Panc1 (cell line): ENCODE data around the gene CRYGN. TPM values are rescaled to one million over a fixed set of nuclear protein-coding genes. Genes with fewer than 3 reads are reported as not detected.

Source experiments
- ATAC-seq: fragments of 200-7000 bp; cut with Tn5 transposase; 2 replicates; pipeline ENCODE4 v1.9.1; 2020; ENCODE audit warnings: mild to moderate bottlenecking, moderate library complexity
- BruUV-seq: library from RNA; stranded (reverse); fragments of 400-500 nt; replicated peaks from 2 replicates; lab custom pipeline; 2021; lab: Mats Ljungman, UMichigan
- CTCF ChIA-PET: fragments of 300-600 bp; sonication (Branson Sonifier 250); formaldehyde crosslinking; loops from one replicate; lab custom pipeline; 2022; ENCODE audit warnings: antibody characterized with exemption; lab: Charles Lee
- POLR2A ChIA-PET: fragments of 300-600 bp; sonication (Branson Sonifier 250); formaldehyde crosslinking; loops from one replicate; lab custom pipeline; 2022; ENCODE audit warnings: antibody characterized with exemption; lab: Charles Lee
- DNase-seq: peaks from one replicate; pipeline ENCODE4 v3.0.0-alpha.2; 2010; ENCODE audit warnings: low read depth, low spot score
- H3K27ac ChIP-seq: 2 replicates; pipeline ENCODE4 v1.5.1; 2011; ENCODE audit warnings: mild to moderate bottlenecking, low read length, inconsistent platforms
- H3K27me3 ChIP-seq: fragments of 200-500 bp; sonication (Bioruptor generic); 2 replicates; pipeline ENCODE4 v1.6.0; 2014; ENCODE audit warnings: low read length, inconsistent platforms; ENCODE audit not compliant: control insufficient read depth, insufficient read depth
- H3K36me3 ChIP-seq: fragments of 200-500 bp; sonication (Bioruptor generic); 2 replicates; pipeline ENCODE4 v1.5.1; 2014; ENCODE audit warnings: inconsistent platforms, mild to moderate bottlenecking, low read length, moderate library complexity; ENCODE audit not compliant: control insufficient read depth, insufficient read depth
- H3K4me1 ChIP-seq: 2 replicates; pipeline ENCODE4 v1.5.1; 2011; ENCODE audit warnings: inconsistent platforms, mild to moderate bottlenecking, low read length, moderate library complexity; ENCODE audit not compliant: control insufficient read depth, insufficient read depth
- H3K4me3 ChIP-seq, 2 experiments: 2 replicates each; pipeline ENCODE4 v1.5.1; 2011 to 2012; ENCODE audit warnings: low read depth in 2 of 2, low read length in 2 of 2, mild to moderate bottlenecking in 2 of 2, inconsistent platforms in 1 of 2, moderate library complexity in 1 of 2
- H3K9me3 ChIP-seq: fragments of 200-500 bp; sonication (Bioruptor generic); 2 replicates; pipeline ENCODE4 v1.5.1; 2014; ENCODE audit warnings: low read depth, mild to moderate bottlenecking, inconsistent platforms, low read length, moderate library complexity; ENCODE audit not compliant: control insufficient read depth, insufficient read depth
- CTCF ChIP-seq: fragments of 450-650 bp; IDR thresholded peaks from 2 replicates; pipeline ENCODE4 v1.5.1; 2017; ENCODE audit warnings: mild to moderate bottlenecking
- POLR2AphosphoS5 ChIP-seq: IDR thresholded peaks from 2 replicates; pipeline ENCODE4 v1.6.1; 2012; ENCODE audit warnings: mild to moderate bottlenecking, low read depth, low read length, moderate library complexity
- REST ChIP-seq, 2 experiments: IDR thresholded peaks; 2 replicates each; pipeline ENCODE4 v1.6.1; 2011 to 2012; ENCODE audit warnings: low read depth in 2 of 2, control low read depth in 1 of 2, low read length in 1 of 2, mild to moderate bottlenecking in 1 of 2, moderate library complexity in 1 of 2; ENCODE audit not compliant: insufficient read depth in 1 of 2
- SIN3A ChIP-seq: IDR thresholded peaks from 2 replicates; pipeline ENCODE4 v1.6.1; 2012; ENCODE audit warnings: low read depth, mild to moderate bottlenecking, low read length, moderate library complexity, borderline replicate concordance; ENCODE audit not compliant: insufficient read depth
- TCF7L2 ChIP-seq: IDR thresholded peaks from 2 replicates; pipeline ENCODE4 v1.6.1; 2011; ENCODE audit warnings: mild to moderate bottlenecking, low read depth, low read length, inconsistent platforms
- in situ Hi-C: cut with HindIII; loops from 2 replicates; pipeline ENCODE4 v1.10.0; 2016; ENCODE audit warnings: low sequenced_read_pairs, low pct_unique_long_range_greater_than_20kb
- intact Hi-C: fragments of 100-400 bp; cut with micrococcal nuclease; formaldehyde crosslinking; loops from one replicate; pipeline ENCODE4 v1.10.0; 2022; ENCODE audit not compliant: unreplicated experiment
- total RNA-seq: library from RNA; stranded (reverse); gene quantifications from one replicate; pipeline ENCODE4 v1.2.1, GENCODE V29; 2021; ENCODE audit not compliant: unreplicated experiment

CRYGN gene
- total RNA-seq, 1 experiment from 2014 or later = 0.74 TPM

DNA sequence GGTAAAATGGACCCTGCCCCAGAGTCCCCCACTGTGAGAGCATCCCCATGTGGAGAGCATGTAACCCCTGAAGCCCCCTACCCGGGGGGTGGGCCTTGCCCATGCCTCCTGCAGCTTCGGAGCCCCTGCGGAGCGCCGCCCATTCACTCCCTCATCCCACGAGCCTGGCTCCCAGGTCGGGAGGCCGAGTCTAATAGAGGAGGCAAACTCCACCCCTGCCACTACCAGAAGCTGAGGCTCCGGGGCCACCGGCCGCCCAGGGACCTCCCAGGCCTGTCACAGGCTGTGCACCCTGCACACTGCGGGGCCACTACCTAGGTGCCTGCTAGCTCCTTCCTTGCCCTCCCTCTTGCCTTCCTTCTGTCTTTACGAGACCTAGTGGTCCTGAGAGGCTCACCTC lies 47.5 kb downstream of the CRYGN start:
- CTCF ChIA-PET = no interaction called here
- intact Hi-C loops (no loop called here), in situ Hi-C loops (no loop called here)
- Histone ChIP-seq H3K27ac (no peak overlapping the region), H3K27me3 (no peaks in the 10 kb centered on the region), H3K36me3 (no peaks in the 10 kb centered on the region), H3K4me3 (no peak overlapping the region), H3K9me3 (no peaks in the 10 kb centered on the region), H3K4me1 (peaks cover 4% of the 10 kb centered on the region; the same call in 1 of the 2 replicates)
- TF ChIP-seq POLR2AphosphoS5 = no peak
- TF ChIP-seq REST (IDR thresholded peaks at IDR 0.05; ENCODE audit: insufficient read depth in 1 of 2, low read depth in 2 of 2, low read length in 1 of 2) = no peak
- TF ChIP-seq TCF7L2 = no peak
- no peak for TF ChIP-seq SIN3A
- ATAC-seq (no peak), DNase-seq (no peak)
- no TSS peak for BruUV-seq
- POLR2A ChIA-PET = no interaction called here

DNA sequence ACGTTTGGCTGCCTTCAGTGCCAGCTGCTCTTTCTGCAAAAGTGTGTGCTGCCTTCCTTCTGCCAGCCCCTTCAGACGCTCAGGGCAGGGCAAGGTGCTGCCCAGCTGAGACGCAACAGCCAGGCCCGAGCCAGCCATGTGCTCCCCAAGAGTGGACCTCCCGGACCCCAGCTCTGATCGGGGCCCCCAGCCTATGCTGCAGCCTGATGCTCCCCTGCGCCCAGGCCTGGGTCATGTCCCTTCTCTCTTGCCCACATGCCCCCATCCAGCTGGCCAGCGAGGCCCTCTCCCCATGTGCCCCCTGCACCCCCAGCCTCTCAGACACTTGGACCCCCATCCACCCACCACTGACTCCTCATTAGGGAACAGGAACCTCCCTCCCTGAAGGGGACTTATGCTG lies 47.9 kb downstream of the CRYGN start:
- ChIA-PET POLR2A (no interaction called here), CTCF (no interaction called here)
- intact Hi-C loops (no loop called here), in situ Hi-C loops (no loop called here)
- BruUV-seq = no TSS peak
- H3K4me3 ChIP-seq = no peak overlapping the region
- peaks cover 4% of the 10 kb centered on the region; the same call in 1 of the 2 replicates for H3K4me1 ChIP-seq
- H3K27ac ChIP-seq = no peak overlapping the region
- ATAC-seq (no peak), DNase-seq (no peak)
- no peak for TF ChIP-seq SIN3A
- no peaks in the 10 kb centered on the region for H3K36me3 ChIP-seq
- no peaks in the 10 kb centered on the region for H3K9me3 ChIP-seq
- no peaks in the 10 kb centered on the region for H3K27me3 ChIP-seq

GRCh38 chr7:151391358-151391730 lies 48.6 kb downstream of the CRYGN start:
- H3K4me1 ChIP-seq = peaks cover 7% of the 10 kb centered on the region
- ChIA-PET POLR2A (no interaction called here), CTCF (no interaction called here)
- no peaks in the 10 kb centered on the region for H3K27me3 ChIP-seq
- ATAC-seq (no peak), DNase-seq (no peak)
- H3K4me3 ChIP-seq = no peak overlapping the region
- TF ChIP-seq SIN3A (no peak), TCF7L2 (no peak)
- no TSS peak for BruUV-seq
- H3K36me3 ChIP-seq = no peaks in the 10 kb centered on the region
- H3K9me3 ChIP-seq = no peaks in the 10 kb centered on the region
- H3K27ac ChIP-seq = no peak overlapping the region
- in situ Hi-C loops (no loop called here), intact Hi-C loops (no loop called here)

DNA sequence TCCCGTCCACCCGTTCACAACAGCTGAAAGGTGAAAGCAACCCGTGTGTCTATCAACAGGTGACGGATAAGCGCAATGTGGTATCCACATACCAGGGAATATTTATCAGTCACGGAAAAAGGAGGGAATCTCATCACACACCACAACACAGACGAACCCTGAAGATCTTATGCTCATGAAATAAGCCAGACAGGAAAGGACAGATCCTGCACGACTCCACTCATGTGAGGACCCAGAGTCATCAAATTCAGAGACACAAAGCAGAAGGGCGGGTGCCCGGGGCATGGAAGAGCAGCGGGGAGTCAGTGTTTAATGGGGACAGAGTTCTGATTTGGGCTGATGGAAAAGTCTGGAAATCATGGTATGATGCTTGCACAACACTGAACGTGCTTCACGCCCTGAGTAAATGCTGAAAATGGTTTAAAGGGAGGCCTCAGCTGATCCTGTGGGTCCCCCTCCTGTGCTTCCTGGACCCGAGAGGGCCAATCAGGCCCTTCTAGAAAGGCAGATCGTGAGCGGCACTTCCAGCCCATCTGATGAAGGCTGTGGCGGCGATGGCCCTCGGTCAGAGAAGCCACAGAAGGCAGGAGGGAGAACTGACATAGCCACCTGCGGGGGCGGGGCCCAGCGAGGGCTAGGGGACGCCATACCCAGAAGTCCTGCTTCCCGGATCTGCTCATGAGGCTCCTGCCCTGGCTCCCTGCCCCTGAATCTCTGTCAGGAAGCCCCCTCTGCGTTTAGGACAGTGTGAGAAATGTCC lies 49.2 kb downstream of the CRYGN start:
- no peaks in the 10 kb centered on the region for H3K9me3 ChIP-seq
- ATAC-seq (no peak), DNase-seq (no peak)
- H3K4me1 ChIP-seq = peaks cover 10% of the 10 kb centered on the region
- TF ChIP-seq POLR2AphosphoS5 = no peak
- no peak for TF ChIP-seq SIN3A
- TF ChIP-seq CTCF = no peak
- no peak for TF ChIP-seq REST (IDR thresholded peaks at IDR 0.05; ENCODE audit: insufficient read depth in 1 of 2, low read depth in 2 of 2, low read length in 1 of 2)
- no peaks in the 10 kb centered on the region for H3K36me3 ChIP-seq
- POLR2A ChIA-PET = no interaction called here
- H3K27me3 ChIP-seq = no peaks in the 10 kb centered on the region
- intact Hi-C loops = no loop called here
- H3K27ac ChIP-seq = no peak overlapping the region
- in situ Hi-C loops = no loop called here
- CTCF ChIA-PET = no interaction called here
- no peak overlapping the region for H3K4me3 ChIP-seq
- no TSS peak for BruUV-seq
